Thymus (tissue), 11 donors: ENCODE results near the gene LCOR. TPM values are rescaled to one million over a fixed set of nuclear protein-coding genes. Genes with fewer than 3 reads are reported as not detected.

Experiments used
- DNase-seq, 9 donors: peaks; one replicate each; pipeline ENCODE4 v3.0.0-alpha.2; 2013; ENCODE audit warnings: low spot score in 9 of 9, low read depth in 6 of 9, missing footprints in 1 of 9
- H3K27ac ChIP-seq, 2 donors: one replicate each; pipeline ENCODE4 v1.5.1; 2013; ENCODE audit warnings: control low read depth in 1 of 2, low read depth in 1 of 2, low read length in 1 of 2, mild to moderate bottlenecking in 1 of 2, moderate library complexity in 1 of 2
- H3K27me3 ChIP-seq, 2 donors: one replicate each; pipeline ENCODE4 v1.5.1; 2013; ENCODE audit warnings: low read length in 1 of 2; ENCODE audit not compliant: control insufficient read depth in 2 of 2, insufficient read depth in 1 of 2
- H3K36me3 ChIP-seq, 2 donors: one replicate each; pipeline ENCODE4 v1.5.1; 2013; ENCODE audit warnings: low read length in 1 of 2, mild to moderate bottlenecking in 1 of 2, moderate library complexity in 1 of 2; ENCODE audit not compliant: control insufficient read depth in 2 of 2, insufficient read depth in 2 of 2
- H3K4me1 ChIP-seq, 2 donors: one replicate each; pipeline ENCODE4 v1.5.1; 2013; ENCODE audit warnings: low read length in 2 of 2; ENCODE audit not compliant: control insufficient read depth in 2 of 2, insufficient read depth in 2 of 2
- H3K4me3 ChIP-seq, 2 donors: one replicate each; pipeline ENCODE4 v1.5.1; 2013; ENCODE audit warnings: low read length in 2 of 2, control low read depth in 1 of 2, mild to moderate bottlenecking in 1 of 2
- H3K9me3 ChIP-seq, 2 donors: one replicate each; pipeline ENCODE4 v1.5.1; 2013; ENCODE audit warnings: low read length in 1 of 2, mild to moderate bottlenecking in 1 of 2; ENCODE audit not compliant: control insufficient read depth in 2 of 2, insufficient read depth in 1 of 2
- WGBS: extraction: QIAGEN DNeasy Blood & Tissue Kit; methylation state at CpG from one replicate; pipeline ENCODE4 v1.1.7; 2013; 5-methylcytosine and 5-hydroxymethylcytosine counted together
- polyA plus RNA-seq: library from polyadenylated mRNA; stranded (reverse); fragments of 200-250 nt; gene quantifications from one replicate; pipeline ENCODE4 v1.2.3, GENCODE V29; 2013
- total RNA-seq: library from RNA; stranded (reverse); fragments of 120-200 nt; gene quantifications from one replicate; pipeline ENCODE4 v1.2.4, GENCODE V29; 2013
- donor health status: healthy.

The LCOR gene
- total and polyA plus RNA-seq, 2 donors, result 4.5 to 10.3 TPM

DNA sequence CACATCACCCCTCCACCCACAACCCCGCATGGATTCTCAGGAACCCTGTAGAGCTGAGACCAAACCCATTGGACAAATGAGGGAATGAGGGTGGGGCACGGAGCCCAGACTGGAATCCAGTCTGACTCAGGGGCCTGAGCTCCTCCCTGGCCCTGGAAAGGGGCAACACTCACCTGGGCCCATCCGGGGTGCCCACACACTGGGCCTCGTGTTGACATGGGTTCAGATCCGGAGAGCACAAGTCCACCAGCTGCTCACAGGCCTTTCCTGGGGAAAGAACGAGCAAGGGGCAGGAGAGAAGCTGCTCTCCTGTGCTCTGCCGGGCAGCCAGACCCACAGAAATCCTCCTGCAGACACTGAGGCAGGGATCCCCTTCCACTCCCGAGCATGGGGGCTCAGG, 181.5 kb downstream of the LCOR start:
- no peak for DNase-seq
- H3K36me3 ChIP-seq, result peaks cover 9 to 29% of the 10 kb centered on the region in 2 donors
- WGBS, result 94% methylated on average over 8 of the region's 8 CpGs
- H3K27me3 ChIP-seq, result no peaks in the 10 kb centered on the region
- no peak overlapping the region for H3K4me3 ChIP-seq
- H3K4me1 ChIP-seq, result peaks cover 0 to 8% of the 10 kb centered on the region in 2 donors
- H3K9me3 ChIP-seq, result no peaks in the 10 kb centered on the region
- no peak overlapping the region for H3K27ac ChIP-seq

GRCh38 chr10:97013983-97014382, 181.9 kb downstream of the LCOR start:
- no peaks in the 10 kb centered on the region for H3K9me3 ChIP-seq
- no peak for DNase-seq
- 97% methylated on average over 8 of the region's 8 CpGs for WGBS

DNA sequence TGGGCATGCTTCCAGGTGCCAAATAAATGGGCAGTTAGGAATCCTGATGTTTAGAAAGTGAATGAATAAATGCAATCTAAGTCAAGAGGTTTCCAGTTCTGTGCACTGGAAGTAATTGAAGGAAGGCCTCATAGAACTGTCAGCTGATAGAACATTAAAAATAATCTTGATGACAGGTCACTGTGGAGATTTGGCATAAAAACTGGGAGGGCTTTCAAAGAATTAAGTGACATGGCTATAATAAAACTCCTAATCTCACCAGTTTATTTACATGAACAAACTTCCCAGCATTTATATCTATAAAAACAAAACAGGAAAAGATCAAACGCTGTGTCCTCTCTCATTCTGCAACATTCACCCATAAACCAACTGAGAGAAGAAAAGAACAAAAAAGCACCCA, 183.1 kb downstream of the LCOR start:
- Histone ChIP-seq H3K4me3 (no peak overlapping the region), H3K27me3 (no peaks in the 10 kb centered on the region), H3K36me3 (peaks cover 9 to 42% of the 10 kb centered on the region in 2 donors), H3K9me3 (no peaks in the 10 kb centered on the region), H3K27ac (no peak overlapping the region), H3K4me1 (peaks cover 0 to 8% of the 10 kb centered on the region in 2 donors)
- DNase-seq, result no peak
- WGBS, result 98% methylated on average over 1 of the region's 1 CpG

More at GRCh38 chr10:97013983-97014382, 181.9 kb downstream of the LCOR start:
- Histone ChIP-seq H3K27me3 (no peaks in the 10 kb centered on the region), H3K4me1 (peaks cover 0 to 8% of the 10 kb centered on the region in 2 donors), H3K4me3 (no peak overlapping the region), H3K27ac (no peak overlapping the region), H3K36me3 (peaks cover 9 to 33% of the 10 kb centered on the region in 2 donors)

DNA sequence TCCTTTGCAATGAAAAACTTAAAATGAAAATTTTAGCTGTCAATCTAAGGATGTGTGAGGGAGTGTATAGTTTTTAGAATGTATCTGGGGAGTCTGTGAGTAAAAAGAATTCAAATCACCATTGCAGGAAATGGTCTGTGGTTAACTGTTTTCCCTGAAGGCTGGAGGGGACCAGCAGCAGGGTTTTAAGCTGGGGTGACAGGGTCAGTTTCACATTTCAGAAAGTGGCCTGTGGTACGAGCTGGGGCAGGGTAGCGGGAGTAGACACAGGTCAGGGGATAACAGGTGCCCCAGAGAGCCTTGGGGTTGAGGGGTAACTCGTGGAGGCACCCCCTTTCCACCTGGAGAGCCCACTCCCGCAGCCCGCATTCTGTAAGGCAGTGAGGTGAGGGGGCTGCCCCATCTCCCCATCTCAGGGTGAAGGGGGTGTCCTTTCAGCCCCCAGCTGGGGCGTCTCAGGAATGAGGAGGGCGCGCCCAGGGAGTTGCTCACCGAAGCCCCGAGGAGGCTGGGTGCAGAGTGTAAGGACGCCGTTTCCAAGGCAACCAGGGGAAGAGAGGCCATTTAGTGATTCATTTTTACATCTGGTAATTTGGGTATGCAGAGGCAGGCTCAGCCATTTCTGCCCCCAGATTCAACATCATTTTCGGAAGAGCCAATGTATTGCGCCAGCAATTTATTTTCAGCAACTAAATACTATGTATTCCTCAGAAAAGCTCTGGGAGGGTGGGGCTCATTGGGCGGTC, 184.8 kb downstream of the LCOR start:
- peak in 1 of 9 donors; percentile 43 for DNase-seq

GRCh38 chr10:97017474-97017903, 185.4 kb downstream of the LCOR start:
- Histone ChIP-seq H3K36me3 (peaks cover 5 to 52% of the 10 kb centered on the region in 2 donors), H3K27ac (no peak overlapping the region), H3K9me3 (no peaks in the 10 kb centered on the region), H3K4me3 (no peak overlapping the region), H3K27me3 (no peaks in the 10 kb centered on the region), H3K4me1 (peaks cover 0 to 8% of the 10 kb centered on the region in 2 donors)
- no peak for DNase-seq
- WGBS, result 98% methylated on average over 5 of the region's 5 CpGs

More for the DNA sequence above, 184.8 kb downstream of the LCOR start:
- Histone ChIP-seq H3K9me3 (no peaks in the 10 kb centered on the region), H3K4me1 (peaks cover 0 to 8% of the 10 kb centered on the region in 2 donors), H3K4me3 (no peak overlapping the region), H3K27me3 (no peaks in the 10 kb centered on the region), H3K36me3 (peaks cover 5 to 47% of the 10 kb centered on the region in 2 donors), H3K27ac (no peak overlapping the region)
- 61% methylated on average over 15 of the region's 15 CpGs for WGBS

DNA sequence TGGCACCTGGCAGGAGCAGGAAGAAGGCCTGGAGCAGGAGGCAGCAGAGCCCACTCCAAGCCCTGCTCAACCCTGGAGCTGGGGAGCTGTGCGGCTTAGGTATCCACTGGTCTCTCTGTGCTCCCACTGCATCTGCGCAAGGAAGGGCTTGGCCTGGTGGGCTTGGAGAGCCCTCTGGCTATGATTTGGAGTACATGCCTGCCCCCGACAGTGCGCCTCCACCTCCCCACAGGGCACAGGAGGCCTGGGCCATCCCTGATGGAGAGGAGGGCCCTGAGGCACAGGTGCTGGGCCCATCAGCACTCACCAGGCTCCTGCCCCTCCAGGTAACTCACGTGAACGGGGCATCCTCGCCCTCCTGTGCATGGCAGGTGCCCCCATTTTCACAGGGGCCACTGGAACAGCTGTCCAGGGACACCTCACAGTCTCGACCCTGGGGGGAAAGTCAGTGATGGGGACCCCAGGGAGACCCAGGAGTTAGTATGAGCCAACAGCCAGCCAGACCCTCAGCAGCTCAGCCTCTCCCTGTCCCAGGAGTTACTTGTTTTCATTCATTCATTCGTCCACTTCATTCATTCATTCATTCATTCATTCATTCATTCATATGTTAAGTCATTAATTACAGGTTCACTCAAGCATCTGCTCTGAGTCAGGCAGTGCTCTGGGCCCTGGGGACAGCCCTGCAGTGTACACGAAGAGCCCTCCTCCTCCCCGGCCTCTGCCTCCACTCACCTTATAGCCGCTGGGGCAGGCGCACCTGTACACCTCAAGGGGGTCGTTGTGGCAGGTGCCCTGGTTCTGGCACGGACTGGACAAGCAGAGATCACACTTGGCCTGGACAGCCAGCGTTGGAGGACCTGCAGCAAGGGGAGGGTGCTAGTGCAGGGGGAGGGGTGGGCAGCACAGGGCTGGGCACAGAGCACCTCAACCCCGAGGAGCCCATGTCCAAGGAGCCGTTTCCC, 186.4 kb downstream of the LCOR start:
- WGBS, result 97% methylated on average over 18 of the region's 18 CpGs
- H3K27ac ChIP-seq, result no peak overlapping the region
- no peak for DNase-seq

GRCh38 chr10:97019213-97019844, 187.2 kb downstream of the LCOR start:
- no peaks in the 10 kb centered on the region for H3K9me3 ChIP-seq
- peaks cover 0 to 8% of the 10 kb centered on the region in 2 donors for H3K4me1 ChIP-seq
- WGBS, result 98% methylated on average over 12 of the region's 12 CpGs
- no peaks in the 10 kb centered on the region for H3K27me3 ChIP-seq
- H3K36me3 ChIP-seq, result peaks cover 3 to 45% of the 10 kb centered on the region in 2 donors
- DNase-seq, result no peak
- no peak overlapping the region for H3K27ac ChIP-seq
- H3K4me3 ChIP-seq, result no peak overlapping the region

More for the DNA sequence above, 186.4 kb downstream of the LCOR start:
- H3K4me3 ChIP-seq, result no peak overlapping the region
- peaks cover 5 to 50% of the 10 kb centered on the region in 2 donors for H3K36me3 ChIP-seq
- no peaks in the 10 kb centered on the region for H3K27me3 ChIP-seq
- no peaks in the 10 kb centered on the region for H3K9me3 ChIP-seq
- peaks cover 0 to 8% of the 10 kb centered on the region in 2 donors for H3K4me1 ChIP-seq

- no peaks in the 10 kb centered on the region for H3K27me3 ChIP-seq
- peaks cover 0 to 8% of the 10 kb centered on the region in 2 donors for H3K4me1 ChIP-seq
- H3K36me3 ChIP-seq, result peaks cover 3 to 48% of the 10 kb centered on the region in 2 donors
- no peak overlapping the region for H3K27ac ChIP-seq
- DNase-seq, result no peak
- no peaks in the 10 kb centered on the region for H3K9me3 ChIP-seq
- 96% methylated on average over 25 of the region's 25 CpGs for WGBS
- no peak overlapping the region for H3K4me3 ChIP-seq
These were observed 188.6 kb downstream of the LCOR start for GRCh38 chr10:97020452-97021400.
